Peyer's patch (tissue), 4 donors: ENCODE data around the gene MPV17. TPM values are rescaled to one million over a fixed set of nuclear protein-coding genes. Genes with fewer than 3 reads are reported as not detected.
A peak's percentile ranks its signal among the peaks of the same experiment; 100 is the strongest.

Experiments used
- DNase-seq, 3 donors: peaks; one replicate each; pipeline ENCODE4 v3.0.0-alpha.2; 2017 to 2019
- H3K27ac ChIP-seq, 4 donors: fragments of 200-600 bp; sonication (generic); one replicate each; pipeline ENCODE4 v1.5.1; 2016 to 2019
- H3K27me3 ChIP-seq, 2 donors: fragments of 200-600 bp; sonication (generic); one replicate each; pipeline ENCODE4 v1.5.1; 2019
- H3K36me3 ChIP-seq, 3 donors: fragments of 200-600 bp; sonication (generic); one replicate each; pipeline ENCODE4 v1.5.1; 2016 to 2019
- H3K4me1 ChIP-seq, 4 donors: fragments of 200-600 bp; sonication (generic); one replicate each; pipeline ENCODE4 v1.5.1; 2016 to 2019
- H3K4me3 ChIP-seq, 4 donors: fragments of 200-600 bp; sonication (generic); 1 replicate in 3 of 4; 2 replicates in 1 of 4; pipeline ENCODE4 v1.5.1; 2016 to 2019; ENCODE audit warnings: mild to moderate bottlenecking in 1 of 4
- H3K9me3 ChIP-seq, 4 donors: fragments of 200-600 bp; sonication (generic); one replicate each; pipeline ENCODE4 v1.5.1; 2016 to 2019; ENCODE audit warnings: mild to moderate bottlenecking in 1 of 4
- CTCF ChIP-seq, 6 experiments: fragments of 450-650 bp in 4 of 6; fragments of 200-600 bp in 2 of 6; sonication (generic) in 1 of 6; IDR thresholded peaks; one replicate each; pipeline ENCODE4 v1.5.1; 2017 to 2019; ENCODE audit warnings: antibody characterized with exemption in 6 of 6, mild to moderate bottlenecking in 3 of 6, moderate library complexity in 1 of 6
- POLR2A ChIP-seq, 2 donors: fragments of 450-650 bp; IDR thresholded peaks; one replicate each; pipeline ENCODE4 v1.5.1; 2017; ENCODE audit warnings: antibody characterized with exemption in 2 of 2, mild to moderate bottlenecking in 2 of 2, moderate library complexity in 2 of 2
- total RNA-seq, 4 donors: library from RNA; depleted of rRNA; stranded (reverse); fragments of >200 nt; gene quantifications; one replicate each; pipeline ENCODE4 v1.1.0, GENCODE V29; 2016

Gene MPV17
- total RNA-seq, 4 donors from 2014 or later, result 41.5 to 62.3 (median 51.6) TPM

GRCh38 chr2:27264253-27264752, 58.6 kb downstream of the MPV17 start:
- no peak for DNase-seq
- TF ChIP-seq CTCF (IDR thresholded peaks at IDR 0.05) (no peak), POLR2A (IDR thresholded peaks at IDR 0.05) (no peak)
- Histone ChIP-seq H3K36me3 (no peaks in the 10 kb centered on the region), H3K27ac (no peak overlapping the region), H3K4me3 (peak overlapping the region in 3 of 4 donors; percentile 41 to 66 (median 44)), H3K4me1 (peaks cover 0 to 37% (median 22%) of the 10 kb centered on the region in 4 donors), H3K27me3 (peaks cover 0 to 41% of the 10 kb centered on the region in 2 donors), H3K9me3 (no peaks in the 10 kb centered on the region)

DNA sequence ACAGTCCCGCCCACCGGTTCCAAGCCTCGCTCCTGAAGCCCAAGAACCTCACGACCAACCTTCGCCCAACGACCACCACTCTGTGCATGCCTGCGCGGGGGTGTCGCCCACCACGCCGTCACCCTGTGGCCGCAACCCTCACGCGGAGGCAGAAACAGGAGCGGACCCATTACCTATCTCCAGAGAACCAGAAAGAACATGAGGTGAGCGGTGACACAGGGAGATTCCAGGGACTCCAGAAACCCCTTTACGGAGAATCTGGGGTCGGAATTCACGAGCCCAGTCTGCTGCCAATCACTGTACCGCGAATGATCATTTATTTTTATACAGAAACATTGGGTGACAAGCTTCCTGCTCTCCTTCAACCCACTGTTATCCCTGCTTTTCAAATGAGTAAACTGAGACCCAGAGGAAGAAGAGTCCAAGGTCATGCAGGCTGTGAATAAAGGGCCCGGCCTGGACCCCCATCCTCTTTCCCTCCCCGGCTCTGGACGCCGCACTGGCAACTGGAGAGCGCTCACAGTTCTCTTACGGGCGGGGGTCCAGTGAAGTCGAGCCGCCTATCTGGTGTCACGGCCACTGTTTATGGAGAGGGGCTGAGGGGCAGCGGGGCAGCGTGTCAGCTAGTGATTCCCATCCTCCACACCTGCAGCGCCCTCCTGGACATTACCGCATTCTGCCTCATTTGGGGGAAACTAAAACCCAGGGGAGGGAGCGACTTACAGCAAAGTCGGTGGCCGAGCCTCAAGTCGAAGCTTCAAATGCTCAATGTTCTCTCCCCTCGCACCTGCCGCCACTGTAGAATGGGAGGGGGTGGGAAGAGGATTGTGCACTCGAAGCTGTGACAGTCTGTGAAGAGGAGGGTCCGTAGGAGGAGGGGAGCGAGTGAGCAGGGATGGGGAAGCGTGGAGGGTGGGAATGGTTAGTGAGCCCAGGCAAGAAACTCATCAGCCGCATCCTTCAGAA, 59.3 kb downstream of the MPV17 start:
- Histone ChIP-seq H3K27me3 (peaks cover 0 to 41% of the 10 kb centered on the region in 2 donors), H3K27ac (no peak overlapping the region), H3K36me3 (no peaks in the 10 kb centered on the region), H3K4me1 (peaks cover 0 to 37% (median 22%) of the 10 kb centered on the region in 4 donors), H3K4me3 (peak overlapping the region; percentile 34 to 66 (median 54)), H3K9me3 (no peaks in the 10 kb centered on the region)
- no peak for TF ChIP-seq POLR2A (IDR thresholded peaks at IDR 0.05)
- no peak for DNase-seq

GRCh38 chr2:27262379-27263286, 60.3 kb downstream of the MPV17 start, which contains the start of gene SLC30A3:
Gene SLC30A3, minus strand, starts transcription at chr2:27263047. Its CDS starts 141 bp downstream, at chr2:27262906.
- Histone ChIP-seq H3K36me3 (no peaks in the 10 kb centered on the region), H3K4me3 (peak within 1 kb of the TSS; percentile 34 to 66 (median 54)), H3K4me1 (peaks cover 0 to 37% (median 22%) of the 10 kb centered on the region in 4 donors), H3K27ac (no peak within 1 kb of the TSS), H3K9me3 (no peaks in the 10 kb centered on the region), H3K27me3 (peaks cover 0 to 41% of the 10 kb centered on the region in 2 donors)
- TF ChIP-seq POLR2A (IDR thresholded peaks at IDR 0.05), result no peak
- TF ChIP-seq CTCF (IDR thresholded peaks at IDR 0.05), result no peak
- DNase-seq, result peak; percentile 61 to 84 (median 78)

DNA sequence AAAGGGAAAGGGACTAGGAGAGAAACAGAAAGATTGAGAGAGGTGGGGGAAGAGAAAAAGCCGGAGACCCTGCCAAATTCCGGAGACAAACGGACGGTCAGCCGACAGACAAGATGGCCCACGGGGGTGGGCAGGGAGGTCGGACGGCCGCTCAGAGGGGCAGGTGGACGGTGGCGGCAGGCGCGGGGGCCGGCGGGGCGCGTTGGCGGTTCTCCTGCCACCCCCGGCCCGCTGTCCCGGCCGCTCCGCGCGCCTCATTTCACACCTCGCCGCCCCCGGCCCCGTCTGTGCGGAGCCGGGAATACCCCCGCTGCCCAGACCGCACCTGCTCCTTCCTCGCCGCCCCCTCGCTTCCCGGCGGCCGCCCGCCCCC, 61.0 kb downstream of the MPV17 start:
- no peak for DNase-seq
- TF ChIP-seq POLR2A (IDR thresholded peaks at IDR 0.05) (no peak), CTCF (IDR thresholded peaks at IDR 0.05) (no peak)
- peak overlapping the region in 3 of 4 donors; percentile 41 to 66 (median 64) for H3K4me3 ChIP-seq
- no peaks in the 10 kb centered on the region for H3K36me3 ChIP-seq
- peaks cover 0 to 37% (median 22%) of the 10 kb centered on the region in 4 donors for H3K4me1 ChIP-seq
- no peak overlapping the region for H3K27ac ChIP-seq
- no peaks in the 10 kb centered on the region for H3K9me3 ChIP-seq
- peaks cover 0 to 41% of the 10 kb centered on the region in 2 donors for H3K27me3 ChIP-seq

DNA sequence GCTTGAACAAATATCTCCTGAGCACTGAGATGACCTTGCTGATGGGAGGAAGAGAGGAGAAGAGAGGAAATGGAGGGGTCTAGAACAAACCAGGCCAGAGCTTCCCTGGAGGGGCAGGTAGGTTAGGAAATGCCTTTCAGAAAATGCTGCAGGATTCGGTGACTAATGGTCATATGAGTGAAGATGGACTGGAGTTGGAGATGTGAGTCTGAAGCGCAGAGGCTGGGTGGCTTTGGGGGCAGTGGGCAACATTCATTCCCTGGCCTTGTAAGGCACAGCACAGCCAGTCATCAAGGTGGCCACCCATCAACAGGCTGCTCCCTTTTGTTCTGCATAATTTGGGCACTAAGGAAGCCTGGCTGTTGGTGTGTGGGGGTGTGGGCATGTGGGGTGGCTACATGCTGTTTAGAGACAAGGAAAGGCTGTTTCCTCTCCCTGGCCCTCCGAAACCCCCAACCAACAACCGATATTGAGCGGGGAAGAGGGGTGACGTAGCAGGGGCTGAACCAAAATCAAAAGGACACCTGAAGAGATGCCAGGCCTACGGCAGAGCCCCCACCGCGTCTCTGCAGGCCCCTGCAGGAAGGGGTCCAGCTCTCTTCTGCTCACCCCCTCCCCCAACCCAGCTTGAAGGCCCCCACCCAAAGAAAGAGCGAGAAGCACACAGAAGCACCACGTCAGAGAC, 61.5 kb downstream of the MPV17 start:
- no peaks in the 10 kb centered on the region for H3K36me3 ChIP-seq
- H3K27ac ChIP-seq, result no peak overlapping the region
- peaks cover 0 to 37% (median 22%) of the 10 kb centered on the region in 4 donors for H3K4me1 ChIP-seq
- H3K27me3 ChIP-seq, result peaks cover 0 to 41% of the 10 kb centered on the region in 2 donors
- no peaks in the 10 kb centered on the region for H3K9me3 ChIP-seq
- DNase-seq, result no peak
- TF ChIP-seq CTCF (IDR thresholded peaks at IDR 0.05) (no peak), POLR2A (IDR thresholded peaks at IDR 0.05) (no peak)
- H3K4me3 ChIP-seq, result peak overlapping the region in 1 of 4 donors; percentile 64

Other genes with a start within 250 kb of the MPV17 start
- gene EMILIN1, start 244.5 kb downstream of the MPV17 start, total RNA-seq, result 10 to 100 TPM in 2 of 4 donors, 1 to 10 TPM in 2; 7.9 to 32.2 (median 13.3) TPM
- 100 to 1,000 TPM in 3 of 4 donors, 10 to 100 TPM in 1; 40.4 to 576 (median 435) TPM for gene KHK, start 236.3 kb downstream of the MPV17 start, total RNA-seq
- 1 to 10 TPM in 2 of 4 donors, not detected in 2; 2.5 to 5.6 TPM for gene CGREF1, start 204.0 kb downstream of the MPV17 start, total RNA-seq
- 1 to 10 TPM in 1 of 4 donors, not detected in 3; 2.8 TPM for gene ABHD1, start 199.3 kb downstream of the MPV17 start, total RNA-seq
- 100 to 1,000 TPM in 1 of 4 donors, 10 to 100 TPM in 3; 66.5 to 106 (median 69.4) TPM for gene PREB, start 188.5 kb downstream of the MPV17 start, total RNA-seq
- not detected for gene PRR30, start 183.7 kb downstream of the MPV17 start, total RNA-seq
- not detected for gene TCF23, start 174.1 kb downstream of the MPV17 start, total RNA-seq
- gene ATRAID, start 111.1 kb downstream of the MPV17 start, total RNA-seq, result 100 to 1,000 TPM in 2 of 4 donors, 10 to 100 TPM in 2; 88.3 to 121 (median 101) TPM
- 10 to 100 TPM; 42.3 to 78.4 (median 65.8) TPM for gene SLC5A6, start 110.8 kb downstream of the MPV17 start, total RNA-seq
- 10 to 100 TPM; 21.2 to 42.9 (median 36.7) TPM for gene CAD, start 105.7 kb downstream of the MPV17 start, total RNA-seq
- gene SLC30A3, start 60.0 kb downstream of the MPV17 start, total RNA-seq, result under 1 TPM in 1 of 4 donors, not detected in 3; 0.35 TPM
- 1 to 10 TPM in 1 of 4 donors, not detected in 3; 4.3 TPM for gene DNAJC5G, start 47.7 kb downstream of the MPV17 start, total RNA-seq
- under 1 TPM in 1 of 4 donors, not detected in 3; 0.54 TPM for gene TRIM54, start 40.7 kb downstream of the MPV17 start, total RNA-seq
- 1 to 10 TPM in 2 of 4 donors, not detected in 2; 2.3 to 5.2 TPM for gene UCN, start 14.7 kb downstream of the MPV17 start, total RNA-seq
- 100 to 1,000 TPM in 1 of 4 donors, 10 to 100 TPM in 3; 59.0 to 111 (median 74.6) TPM for gene GTF3C2, start 33.7 kb upstream of the MPV17 start, total RNA-seq
- 10 to 100 TPM; 19.8 to 47.0 (median 33.7) TPM for gene EIF2B4, start 47.2 kb upstream of the MPV17 start, total RNA-seq
- 10 to 100 TPM; 75.1 to 88.2 (median 77.1) TPM for gene SNX17, start 47.5 kb upstream of the MPV17 start, total RNA-seq
- gene ZNF513, start 57.6 kb upstream of the MPV17 start, total RNA-seq, result 10 to 100 TPM; 15.7 to 31.1 (median 24.7) TPM
- gene PPM1G, start 86.5 kb upstream of the MPV17 start, total RNA-seq, result 10 to 100 TPM; 36.1 to 77.6 (median 45.5) TPM
- 10 to 100 TPM; 51.3 to 75.9 (median 63.6) TPM for gene NRBP1, start 105.5 kb upstream of the MPV17 start, total RNA-seq
- gene KRTCAP3, start 119.3 kb upstream of the MPV17 start, total RNA-seq, result 100 to 1,000 TPM in 1 of 4 donors, 10 to 100 TPM in 2, 1 to 10 TPM in 1; 7.4 to 109 (median 73.9) TPM
- 10 to 100 TPM; 38.8 to 86.5 (median 65.3) TPM for gene IFT172, start 166.6 kb upstream of the MPV17 start, total RNA-seq
- 1 to 10 TPM in 2 of 4 donors, not detected in 2; 2.0 to 3.2 TPM for gene FNDC4, start 172.1 kb upstream of the MPV17 start, total RNA-seq
- gene GCKR, start 173.7 kb upstream of the MPV17 start, total RNA-seq, result under 1 TPM in 2 of 4 donors, not detected in 2; 0.53 to 0.94 TPM